K562 (cell line): ENCODE results near the gene PALMD.

ENCODE experiments used
- EP300 ChIP-seq: IDR thresholded peaks from 2 replicates; pipeline ENCODE4 v1.6.1; 2012; ENCODE audit warnings: low read length, improper control_type of control experiment
- TCF3 ChIP-seq: sonication (generic); formaldehyde crosslinking; IDR thresholded peaks from 2 replicates; pipeline ENCODE4 v1.4.0; 2020; ENCODE audit warnings: mild to moderate bottlenecking, missing genetic modification reagents
- TF ChIP-seq, protein P1 (sequence below), 2 experiments: fragments of 450-650 bp; IDR thresholded peaks; 2 replicates each; pipeline ENCODE4 v1.6.1; 2016
- TF ChIP-seq, protein P2 (sequence below): fragments of 250-450 bp; sonication (Bioruptor Pico); IDR thresholded peaks from 2 replicates; pipeline ENCODE4 v1.8.0; 2021; ENCODE audit warnings: borderline replicate concordance, mild to moderate bottlenecking, moderate library complexity; ENCODE audit not compliant: poor library complexity, severe bottlenecking

DNA sequence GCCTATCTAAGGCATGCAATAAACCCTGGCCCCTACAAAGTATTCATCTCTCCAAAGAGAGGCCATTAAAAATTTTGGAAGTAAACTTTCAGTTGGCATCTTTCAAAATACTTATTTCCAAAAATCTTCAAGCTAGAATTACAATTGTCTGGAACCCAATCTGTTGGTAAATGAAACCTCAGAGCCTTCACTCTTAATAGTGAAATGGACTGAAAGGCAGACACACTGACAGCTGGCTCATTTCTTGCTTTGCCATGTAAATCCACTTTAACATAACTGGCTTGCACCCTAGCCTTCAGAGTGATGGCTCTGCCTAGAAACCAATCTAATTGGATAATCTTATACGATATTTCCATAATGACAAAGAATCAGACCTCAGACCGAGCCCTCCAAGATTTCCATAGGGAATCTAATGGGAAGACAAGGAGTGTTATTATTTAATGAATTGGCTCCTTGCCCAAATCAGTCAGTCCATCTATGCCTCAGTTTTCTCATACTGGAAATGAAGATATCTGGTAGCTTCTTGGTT lies 9.2 kb upstream of the PALMD start:
- TF ChIP-seq, protein P1, sequence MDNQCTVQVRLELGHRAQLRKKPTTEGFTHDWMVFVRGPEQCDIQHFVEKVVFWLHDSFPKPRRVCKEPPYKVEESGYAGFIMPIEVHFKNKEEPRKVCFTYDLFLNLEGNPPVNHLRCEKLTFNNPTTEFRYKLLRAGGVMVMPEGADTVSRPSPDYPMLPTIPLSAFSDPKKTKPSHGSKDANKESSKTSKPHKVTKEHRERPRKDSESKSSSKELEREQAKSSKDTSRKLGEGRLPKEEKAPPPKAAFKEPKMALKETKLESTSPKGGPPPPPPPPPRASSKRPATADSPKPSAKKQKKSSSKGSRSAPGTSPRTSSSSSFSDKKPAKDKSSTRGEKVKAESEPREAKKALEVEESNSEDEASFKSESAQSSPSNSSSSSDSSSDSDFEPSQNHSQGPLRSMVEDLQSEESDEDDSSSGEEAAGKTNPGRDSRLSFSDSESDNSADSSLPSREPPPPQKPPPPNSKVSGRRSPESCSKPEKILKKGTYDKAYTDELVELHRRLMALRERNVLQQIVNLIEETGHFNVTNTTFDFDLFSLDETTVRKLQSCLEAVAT (IDR thresholded peaks at IDR 0.05) = no peak
- TF ChIP-seq EP300 (no peak), TCF3 (no peak)
- TF ChIP-seq, protein P2, sequence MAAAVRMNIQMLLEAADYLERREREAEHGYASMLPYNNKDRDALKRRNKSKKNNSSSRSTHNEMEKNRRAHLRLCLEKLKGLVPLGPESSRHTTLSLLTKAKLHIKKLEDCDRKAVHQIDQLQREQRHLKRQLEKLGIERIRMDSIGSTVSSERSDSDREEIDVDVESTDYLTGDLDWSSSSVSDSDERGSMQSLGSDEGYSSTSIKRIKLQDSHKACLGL (CRISPR knock-in tag) = no peak
